Measurements from ENCODE around the gene USP6NL.
"Not testable (repeated sequence)": the region's sequence is repeated elsewhere in the genome, so short reads cannot be mapped to it uniquely, and the experiment has no call there.

Gene USP6NL

GRCh38 chr10:11515596-11516430 lies 95.6 kb downstream of the USP6NL start:
- DNase-seq (ENCODE audit: low read depth) = peak; percentile 73

- DNase-seq (ENCODE audit: low read depth) = no peak
Observed at GRCh38 chr10:11513727-11514126, 97.7 kb downstream of the USP6NL start.

GRCh38 chr10:11512596-11512995 lies 98.9 kb downstream of the USP6NL start:
- no peak for DNase-seq (ENCODE audit: low read depth)

GRCh38 chr10:11511321-11511720 lies 100.1 kb downstream of the USP6NL start:
- no peak for DNase-seq (ENCODE audit: low read depth)

- DNase-seq (ENCODE audit: low read depth) = no peak
Observed at GRCh38 chr10:11510736-11511135, 100.7 kb downstream of the USP6NL start.

- DNase-seq (ENCODE audit: low read depth) = no peak
Observed at GRCh38 chr10:11510281-11510680, 101.2 kb downstream of the USP6NL start.

GRCh38 chr10:11509036-11509435 lies 102.4 kb downstream of the USP6NL start:
- no peak for DNase-seq (ENCODE audit: low read depth)

GRCh38 chr10:11506247-11506789 lies 105.1 kb downstream of the USP6NL start:
- DNase-seq (ENCODE audit: low read depth) = no peak

GRCh38 chr10:11505639-11506038 lies 105.8 kb downstream of the USP6NL start:
- DNase-seq (ENCODE audit: low read depth) = no peak

- no peak for DNase-seq (ENCODE audit: low read depth)
Observed at GRCh38 chr10:11504566-11505285, 106.7 kb downstream of the USP6NL start.

- no peak for DNase-seq (ENCODE audit: low read depth)
Observed at GRCh38 chr10:11501600-11501999, 109.8 kb downstream of the USP6NL start.

GRCh38 chr10:11499425-11500071 lies 111.9 kb downstream of the USP6NL start:
- no peak for DNase-seq (ENCODE audit: low read depth)

- DNase-seq (ENCODE audit: low read depth) = no peak
Observed at GRCh38 chr10:11498399-11498798, 113.1 kb downstream of the USP6NL start.

GRCh38 chr10:11494923-11495322 lies 116.5 kb downstream of the USP6NL start:
- DNase-seq (ENCODE audit: low read depth) = not testable (repeated sequence)

- no peak for DNase-seq (ENCODE audit: low read depth)
Observed at GRCh38 chr10:11493646-11494045, 117.8 kb downstream of the USP6NL start.

- no peak for DNase-seq (ENCODE audit: low read depth)
Observed at GRCh38 chr10:11491087-11491486, 120.4 kb downstream of the USP6NL start.

- no peak for DNase-seq (ENCODE audit: low read depth)
Observed at GRCh38 chr10:11489591-11489990, 121.9 kb downstream of the USP6NL start.

GRCh38 chr10:11488126-11488525 lies 123.3 kb downstream of the USP6NL start:
- peak; percentile 32 for DNase-seq (ENCODE audit: low read depth)

GRCh38 chr10:11483201-11484148 lies 128.0 kb downstream of the USP6NL start:
- peak; percentile 23 for DNase-seq (ENCODE audit: low read depth)

- no peak for DNase-seq (ENCODE audit: low read depth)
Observed at GRCh38 chr10:11482306-11482705, 129.1 kb downstream of the USP6NL start.

- no peak for DNase-seq (ENCODE audit: low read depth)
Observed at GRCh38 chr10:11480687-11481086, 130.8 kb downstream of the USP6NL start.
